Stimulated activated CD8-positive, alpha-beta memory T cell treated with anti-CD3 and anti-CD28 coated beads, Interleukin-12 subunit alpha, Interleukin-12 subunit beta, amount 100 ng/mL, for 24 hours (primary cell): ENCODE results near the gene GRIN3A.

Source experiments
- DNase-seq: peaks from one replicate; pipeline ENCODE4 v3.0.0-alpha.2; 2020; ENCODE audit errors: extremely low read depth

The GRIN3A gene

DNA sequence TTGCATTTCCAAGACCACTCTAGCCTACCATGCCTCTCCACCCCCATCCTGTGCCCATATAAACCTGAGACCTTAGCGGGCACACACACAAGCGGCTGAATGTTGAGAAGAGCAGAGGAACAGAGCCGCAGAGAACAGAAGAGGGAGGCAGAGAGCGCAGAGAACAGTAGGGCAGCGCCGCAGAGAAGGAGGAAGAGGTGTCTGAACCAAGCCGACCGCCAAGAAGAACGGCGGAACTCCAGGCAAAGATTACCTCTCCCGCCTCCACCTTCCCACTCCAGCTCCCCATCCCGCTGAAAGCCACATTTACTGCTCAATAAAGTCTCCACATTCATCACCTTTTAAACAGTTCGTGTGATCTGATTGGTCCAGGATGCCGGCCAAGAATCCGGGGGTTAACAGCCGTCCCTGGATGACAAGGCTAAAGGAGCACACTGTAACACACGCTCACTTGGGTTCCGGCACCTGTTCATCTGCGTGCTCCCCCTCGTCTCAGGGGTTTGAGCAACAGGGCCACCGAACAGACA lies 33.2 kb downstream of the GRIN3A start:
- DNase-seq: no peak

DNA sequence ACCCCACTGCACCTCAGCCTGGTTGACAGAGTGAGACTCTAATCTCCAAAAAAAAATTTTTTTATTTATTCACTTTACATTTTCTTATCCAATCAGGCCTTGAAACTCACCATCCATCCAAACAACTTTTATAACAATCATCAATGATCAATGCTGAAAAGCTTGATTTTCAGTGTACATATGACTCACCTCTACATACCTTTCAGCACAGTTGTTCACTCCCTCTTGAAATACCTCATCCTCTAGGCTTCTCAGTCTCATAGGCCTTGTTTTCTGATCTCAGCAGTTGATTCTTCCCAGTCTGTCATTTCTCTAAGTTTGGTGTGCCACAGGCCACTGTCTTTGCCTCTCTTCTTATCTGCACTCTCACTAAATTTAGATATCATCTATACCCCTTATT lies 36.2 kb downstream of the GRIN3A start:
- DNase-seq: no peak

DNA sequence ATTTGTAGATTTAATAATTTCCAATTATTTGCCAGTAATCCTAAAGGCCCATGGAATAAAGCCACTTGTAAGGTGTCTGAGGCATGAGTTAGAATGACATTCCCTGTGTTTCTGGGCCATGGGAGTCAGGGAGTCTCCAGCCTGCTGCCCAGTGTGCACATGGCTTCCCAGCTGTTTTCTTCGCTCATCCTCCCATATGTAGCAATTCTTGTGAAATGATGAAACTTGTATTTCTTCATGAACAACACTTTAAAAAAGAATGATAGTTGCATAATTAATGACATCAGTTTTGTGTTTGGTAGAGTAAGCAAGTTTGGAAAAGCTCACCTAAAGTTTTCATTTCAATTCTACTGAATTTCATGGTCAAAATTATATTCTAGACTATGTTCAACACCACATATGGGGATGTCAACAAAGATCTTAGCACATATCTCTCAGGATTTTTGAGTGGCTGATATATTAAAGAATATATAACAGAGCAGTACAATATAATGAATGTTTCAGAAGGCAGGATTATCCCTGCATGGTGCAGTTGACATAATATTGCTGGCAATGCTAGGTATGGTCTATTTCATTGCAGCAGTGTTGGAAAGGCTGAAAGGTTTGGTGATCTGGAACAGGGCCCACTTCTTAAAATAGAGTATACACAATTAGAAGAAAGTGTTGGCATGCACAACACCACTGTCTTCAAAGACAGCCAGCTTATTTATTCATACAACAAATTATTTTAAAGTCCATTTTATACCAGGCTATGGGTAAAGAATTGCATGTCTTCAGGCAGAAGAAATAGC lies 44.7 kb downstream of the GRIN3A start:
- DNase-seq: no peak

DNA sequence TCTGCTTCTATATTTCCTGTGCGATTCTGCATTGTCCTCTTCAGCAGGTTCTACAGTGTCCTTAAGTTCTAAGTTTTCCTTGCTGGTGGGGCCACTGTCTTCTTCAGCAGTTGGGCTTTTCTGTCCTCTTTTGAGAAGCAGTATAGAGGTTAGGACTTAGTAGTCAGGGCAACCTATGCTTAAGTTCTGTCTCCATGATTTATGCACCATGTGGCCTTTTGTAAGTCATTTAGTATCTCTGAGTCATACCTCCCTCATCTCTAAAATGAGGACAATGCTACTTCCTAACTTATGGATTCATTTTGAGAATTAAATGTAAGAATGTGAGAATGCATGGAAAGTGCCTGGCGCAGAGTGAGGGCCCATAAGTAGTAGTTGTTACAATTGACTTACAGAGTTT lies 46.8 kb downstream of the GRIN3A start:
- no peak for DNase-seq

DNA sequence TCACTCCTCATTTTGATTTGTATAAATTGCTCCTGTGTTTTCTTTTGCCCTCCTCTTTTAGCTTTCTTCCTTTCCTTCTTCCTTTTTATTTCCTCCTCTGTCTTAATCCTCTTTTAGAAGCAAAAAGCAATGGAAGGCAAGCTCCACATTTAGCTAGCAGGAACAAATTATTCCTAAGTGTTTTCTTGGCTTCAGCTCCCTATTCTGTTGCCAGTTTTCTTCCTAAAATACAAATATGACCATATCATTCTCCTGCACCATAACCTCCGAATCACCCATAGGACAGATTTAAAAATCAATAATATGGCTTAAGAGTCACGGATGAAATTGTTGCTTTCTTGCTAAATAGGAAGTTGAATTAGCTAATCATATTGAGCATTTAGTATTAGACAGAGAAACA lies 49.4 kb downstream of the GRIN3A start:
- DNase-seq: no peak

DNA sequence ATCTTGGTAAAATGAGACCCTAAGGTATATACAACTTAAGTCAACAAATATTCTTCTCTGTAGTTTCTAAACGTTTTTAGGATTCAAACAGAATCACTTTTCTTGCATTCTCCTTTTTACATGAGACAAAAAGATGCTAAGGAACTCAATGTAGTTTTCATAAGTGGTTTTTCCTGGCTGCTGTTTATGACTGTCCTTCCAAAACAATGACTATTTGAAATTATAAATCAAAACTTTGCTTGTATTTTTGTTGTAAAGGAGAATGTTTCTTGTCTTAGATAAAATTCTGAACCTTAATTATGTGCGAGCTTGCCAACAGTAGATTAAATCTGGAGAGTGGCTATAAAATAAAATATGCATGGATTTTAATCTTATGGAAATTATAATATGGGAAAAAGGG lies 53.8 kb downstream of the GRIN3A start:
- no peak for DNase-seq

DNA sequence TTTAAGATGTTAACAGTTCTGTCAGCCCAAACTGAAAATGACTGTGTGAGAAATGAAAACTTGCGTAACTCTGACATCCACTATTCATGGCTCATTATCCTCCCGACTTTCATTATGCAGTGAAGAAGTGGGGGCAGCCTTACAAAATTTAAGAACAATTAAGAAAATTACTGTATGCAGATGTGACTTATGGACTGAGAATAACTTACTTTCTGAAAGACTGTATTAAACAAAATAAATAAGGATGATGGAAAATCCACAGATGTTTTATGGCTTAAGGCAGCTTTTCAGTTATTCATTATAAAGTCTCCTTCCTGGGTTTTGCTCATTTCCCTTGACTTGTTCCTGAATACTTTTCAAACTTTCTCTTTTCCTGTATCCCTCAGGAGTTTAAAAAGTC lies 55.2 kb downstream of the GRIN3A start:
- DNase-seq: no peak

DNA sequence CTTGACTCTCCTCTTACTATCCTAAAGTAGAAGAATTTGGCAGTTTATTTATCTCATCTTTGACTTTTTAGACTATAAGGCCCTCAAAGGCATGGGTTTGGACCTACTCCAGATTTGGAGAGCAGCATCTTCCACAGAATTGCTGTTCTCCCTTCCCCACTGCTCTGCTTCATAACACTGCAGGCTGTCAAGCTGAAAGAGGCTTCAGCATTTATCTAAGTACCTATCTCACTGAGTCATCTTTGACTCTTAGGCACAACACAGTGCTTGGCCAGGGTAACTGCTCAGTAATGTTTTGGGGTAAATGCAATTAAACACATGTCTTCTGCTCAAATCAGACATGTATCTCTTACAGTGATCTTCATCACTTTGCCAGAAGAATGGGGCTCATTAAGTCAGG lies 60.6 kb downstream of the GRIN3A start:
- DNase-seq: no peak

DNA sequence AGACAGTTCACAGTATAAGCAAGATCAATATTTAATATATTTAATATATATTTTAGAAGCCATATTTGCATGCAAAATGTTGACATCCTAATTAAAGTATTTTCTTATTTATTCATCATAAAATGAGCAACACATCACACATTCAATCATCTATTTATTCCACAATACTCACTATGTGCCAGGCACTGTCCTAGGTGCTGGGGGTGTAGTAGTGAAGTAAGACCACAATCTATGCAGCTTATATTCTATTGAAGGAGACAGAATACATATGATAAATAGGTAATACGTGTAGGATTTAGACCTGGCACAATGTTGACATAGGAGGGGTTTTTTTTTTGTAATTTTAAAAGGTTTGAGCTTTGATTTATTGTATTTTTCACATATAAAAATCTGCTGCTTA lies 63.1 kb downstream of the GRIN3A start:
- no peak for DNase-seq

DNA sequence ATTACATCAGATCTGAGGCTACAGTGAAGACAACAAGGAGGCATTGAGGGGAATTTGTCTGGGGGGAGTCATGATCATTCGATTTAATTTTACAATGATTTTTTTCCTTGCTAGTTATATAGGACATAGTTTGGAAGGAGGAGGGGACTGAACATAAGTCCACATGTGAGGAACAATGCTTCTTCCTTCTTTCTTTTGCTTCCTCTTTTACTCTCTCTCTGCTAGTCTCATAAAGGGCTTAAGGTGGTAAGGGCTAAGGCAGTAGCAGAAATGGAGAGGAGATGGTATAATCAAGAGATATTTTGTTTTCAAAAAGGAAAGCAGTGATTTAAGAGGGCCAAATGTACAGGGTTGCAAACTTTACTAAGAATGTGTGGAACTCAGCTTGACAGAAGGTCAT lies 64.3 kb downstream of the GRIN3A start:
- DNase-seq: no peak

DNA sequence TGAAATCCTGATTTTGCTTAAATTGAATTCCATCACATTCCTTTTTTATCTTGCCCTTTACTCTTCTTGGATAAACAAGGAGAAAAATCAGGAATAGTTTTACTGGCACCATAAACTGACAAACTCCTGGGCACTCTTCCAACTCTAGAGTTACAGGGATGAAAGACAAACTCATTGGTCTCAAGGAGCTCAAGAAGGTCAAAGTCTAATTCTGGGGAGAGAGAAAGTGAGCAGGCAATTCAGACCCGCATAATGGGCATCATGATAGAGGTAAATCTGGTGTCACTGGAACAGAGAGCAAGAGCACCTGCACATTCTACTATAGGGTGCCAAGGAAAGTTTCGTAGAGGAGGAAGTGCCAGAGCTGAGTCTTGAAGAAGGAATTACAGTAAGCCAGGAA lies 64.8 kb downstream of the GRIN3A start:
- DNase-seq: no peak

DNA sequence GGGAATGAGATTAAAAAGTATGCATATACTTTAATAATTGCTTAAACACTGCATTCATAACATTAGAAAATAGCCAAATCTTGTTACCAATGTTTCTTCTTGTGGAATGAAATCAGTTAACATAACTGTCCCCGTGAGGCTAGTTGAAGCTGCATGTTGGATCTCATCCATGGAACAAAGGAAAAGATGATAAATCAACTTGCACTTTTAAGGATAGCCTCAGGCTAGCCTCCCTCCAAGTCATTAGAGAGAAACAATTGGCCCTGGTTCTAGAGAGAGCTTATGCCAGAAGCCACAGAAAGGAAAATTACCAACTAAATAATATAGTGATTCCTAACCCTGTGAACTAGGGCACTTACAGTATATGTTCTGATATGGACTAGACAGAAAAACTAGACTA lies 66.9 kb downstream of the GRIN3A start:
- DNase-seq: no peak

DNA sequence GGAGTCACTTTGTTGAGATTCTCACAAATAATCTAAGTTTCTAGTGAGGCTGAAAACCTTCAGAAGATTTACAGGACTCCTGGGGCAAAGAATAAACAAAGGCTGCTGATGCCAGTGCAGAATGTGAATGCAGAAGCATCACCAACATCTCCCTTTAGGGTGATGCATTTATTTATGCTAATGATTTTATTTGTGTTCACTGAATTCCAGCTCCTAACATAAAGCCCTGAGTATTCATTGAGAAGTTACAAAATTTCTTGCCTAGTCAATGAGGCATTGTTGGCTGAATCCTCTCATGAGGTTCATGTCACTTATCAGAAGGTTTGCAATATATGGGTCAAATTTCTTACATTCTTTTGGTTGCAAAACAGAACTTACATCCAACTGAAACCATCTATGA lies 70.0 kb downstream of the GRIN3A start:
- no peak for DNase-seq

DNA sequence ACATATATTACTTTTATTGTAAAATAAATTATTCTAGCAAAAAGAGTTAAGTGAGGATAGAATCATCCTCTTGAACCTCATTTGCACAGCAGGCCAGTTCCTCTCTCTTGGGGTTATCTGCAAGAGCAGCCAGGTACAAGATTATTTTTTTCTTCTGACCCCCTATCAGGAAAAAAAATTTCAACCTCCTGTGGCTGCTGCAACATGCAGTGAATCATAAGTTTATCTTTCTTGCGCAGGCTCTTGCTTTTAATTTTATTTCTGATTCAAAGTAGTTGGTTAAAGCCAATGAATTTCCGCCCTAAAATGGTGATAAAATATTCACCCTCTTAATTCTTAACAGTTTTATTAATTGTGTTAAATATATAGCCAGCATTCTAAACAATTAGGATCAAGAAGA lies 74.0 kb downstream of the GRIN3A start:
- no peak for DNase-seq

DNA sequence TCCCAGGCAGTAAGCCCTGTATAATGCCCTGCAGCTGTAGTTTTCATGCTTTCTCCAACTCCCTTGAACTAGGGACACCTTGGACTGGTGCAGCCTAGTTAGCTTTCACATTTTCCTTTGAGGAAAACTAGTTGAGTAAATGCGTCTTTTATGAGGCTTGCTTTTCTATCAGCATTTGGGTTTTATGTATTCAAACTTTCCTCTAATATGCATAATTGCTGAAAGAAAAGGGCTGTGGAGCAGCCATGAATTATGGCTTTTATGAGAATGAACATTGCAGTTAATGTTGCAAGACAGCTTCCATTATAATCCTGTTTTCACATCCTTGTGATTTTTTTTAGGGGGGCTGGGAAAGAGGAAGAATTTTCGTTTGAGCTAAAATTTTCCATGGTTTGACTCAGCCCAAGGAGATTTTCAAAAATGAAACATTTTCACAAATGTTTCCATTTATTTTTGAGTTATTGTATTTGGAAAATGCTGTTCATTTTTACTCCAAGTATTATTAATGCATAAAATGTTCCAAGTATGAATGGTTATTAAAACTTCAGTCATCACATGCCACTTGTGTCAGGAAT lies 85.8 kb downstream of the GRIN3A start:
- no peak for DNase-seq

DNA sequence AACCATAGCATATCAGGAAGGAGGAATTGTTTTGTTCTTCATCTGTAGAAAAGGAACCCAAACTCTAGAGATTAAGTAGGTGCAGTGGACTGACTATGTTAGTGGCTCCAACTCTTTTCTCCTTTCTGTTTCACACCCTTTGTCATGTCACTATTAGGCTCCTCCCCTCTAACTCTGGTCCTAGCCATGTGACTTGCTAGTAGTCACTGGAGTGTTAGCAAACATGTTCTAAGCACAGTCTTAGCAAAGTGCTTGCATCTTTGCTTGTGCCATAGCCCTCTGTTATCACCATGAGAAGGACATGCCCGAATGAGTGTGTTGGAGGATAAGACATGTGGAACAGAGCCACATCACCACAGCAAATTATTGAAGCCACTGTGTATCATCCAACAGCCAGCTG lies 88.3 kb downstream of the GRIN3A start:
- DNase-seq: no peak

DNA sequence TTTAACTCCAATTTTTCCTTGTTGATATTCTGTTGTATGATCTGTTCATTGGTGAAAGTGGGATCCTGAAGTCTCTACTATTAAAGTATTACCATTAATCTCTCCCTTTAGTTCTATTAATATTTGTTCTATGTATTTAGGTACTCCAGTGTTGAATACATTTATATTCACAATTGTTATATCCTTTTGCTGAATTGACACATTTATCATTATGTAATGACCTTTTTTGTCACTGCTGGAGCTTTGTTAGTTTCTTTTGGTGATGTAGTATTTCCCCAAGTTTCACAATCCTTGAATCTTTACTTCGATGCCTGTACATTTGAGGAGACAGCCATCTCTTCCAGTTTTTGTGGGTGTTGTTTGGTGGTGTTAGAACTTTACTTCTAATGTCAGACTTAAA lies 90.0 kb downstream of the GRIN3A start:
- DNase-seq: no peak

DNA sequence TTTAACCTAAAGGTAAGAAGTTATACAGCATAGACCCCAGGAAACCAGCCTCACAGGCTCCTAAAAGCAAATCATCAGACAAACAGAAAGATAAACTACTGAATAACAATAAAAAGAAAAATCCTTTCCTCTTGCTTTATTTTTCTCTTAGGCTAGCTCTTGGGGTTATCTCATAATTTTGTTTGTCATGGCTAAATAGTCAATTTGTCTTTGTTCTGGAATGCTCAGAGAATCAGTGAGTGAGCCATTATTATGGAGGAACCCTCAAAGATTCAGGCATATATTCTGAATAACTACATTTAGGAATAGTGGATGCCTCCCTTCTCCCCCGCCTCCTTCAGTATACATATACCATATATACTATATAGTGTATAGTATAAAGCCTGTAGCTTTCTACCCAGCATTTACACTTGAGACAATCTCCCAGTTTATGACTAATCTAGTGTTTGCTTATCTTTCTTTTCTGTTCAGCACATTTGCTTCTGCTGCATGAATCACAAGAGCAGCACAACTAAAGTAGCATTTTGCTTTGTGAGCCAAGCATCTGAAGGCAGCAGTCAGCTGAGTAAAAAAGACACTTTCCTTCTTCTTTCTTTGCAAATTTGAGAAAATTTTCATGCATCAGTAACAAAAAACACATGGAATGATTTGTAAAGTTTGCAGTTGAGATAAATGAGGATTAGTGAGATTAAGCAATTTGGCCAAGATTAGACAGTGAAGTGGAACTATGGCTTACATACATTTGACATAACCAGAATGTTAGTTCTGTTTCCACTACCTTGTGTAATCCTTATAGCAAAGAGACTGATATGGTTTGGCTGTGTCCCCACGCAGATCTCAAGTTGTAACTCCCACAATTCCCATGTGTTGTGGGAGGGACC lies 98.4 kb downstream of the GRIN3A start:
- DNase-seq: no peak

DNA sequence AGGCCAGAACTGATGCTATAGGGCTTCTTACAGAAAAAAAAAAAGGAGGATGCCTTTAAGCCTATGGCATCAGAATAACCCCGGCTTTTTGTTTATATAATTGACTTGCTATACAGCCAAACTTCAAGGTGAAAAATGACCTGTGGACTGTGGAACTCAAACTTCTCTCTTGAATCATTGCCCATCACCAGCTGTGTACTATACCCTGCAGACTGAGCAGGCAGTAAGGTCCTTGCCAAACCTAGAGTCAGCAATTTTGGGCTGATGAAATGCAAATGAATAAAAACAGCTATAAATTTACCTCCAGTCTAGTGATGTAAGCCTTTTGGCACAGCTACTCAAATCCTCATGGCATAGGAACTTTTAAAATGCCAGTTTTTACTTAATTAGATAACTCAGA lies 99.1 kb downstream of the GRIN3A start:
- no peak for DNase-seq

DNA sequence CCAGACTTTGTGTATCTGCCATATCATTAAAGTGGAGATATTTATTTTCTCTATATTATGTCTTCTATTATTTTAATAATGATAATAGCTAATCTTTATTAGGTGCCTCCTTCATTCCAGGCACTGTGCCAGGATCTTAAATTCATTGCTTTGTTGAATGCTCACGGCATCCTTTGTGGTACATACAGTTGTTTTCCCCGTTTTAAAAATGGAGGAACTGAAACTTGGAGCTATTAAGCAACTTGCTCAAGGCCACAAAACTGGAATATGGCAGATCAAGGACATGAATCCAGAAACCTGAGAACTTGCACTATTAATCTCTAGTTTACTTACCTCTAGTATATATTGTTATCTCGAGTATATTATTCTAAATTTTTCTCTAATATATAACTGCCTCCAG lies 102.2 kb downstream of the GRIN3A start:
- DNase-seq: no peak

DNA sequence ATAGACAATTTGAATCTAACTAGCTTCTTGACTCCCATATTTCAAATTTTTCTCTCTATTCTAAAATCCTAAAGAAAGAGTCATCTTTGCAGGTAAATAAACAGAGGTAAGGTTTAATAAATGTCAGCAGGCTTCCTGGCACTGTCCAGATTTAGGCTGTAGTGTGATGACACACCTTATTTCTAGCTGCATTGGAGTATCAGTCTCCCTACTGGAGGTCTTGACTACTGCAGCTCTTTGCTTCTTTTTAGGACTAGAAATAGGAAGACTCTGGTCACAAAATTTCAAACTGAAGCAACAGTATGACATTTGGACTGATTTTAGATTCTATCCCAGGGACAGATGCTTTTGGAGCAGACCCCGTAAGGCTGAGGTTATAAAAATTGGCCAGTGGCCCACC lies 103.0 kb downstream of the GRIN3A start:
- DNase-seq: no peak

DNA sequence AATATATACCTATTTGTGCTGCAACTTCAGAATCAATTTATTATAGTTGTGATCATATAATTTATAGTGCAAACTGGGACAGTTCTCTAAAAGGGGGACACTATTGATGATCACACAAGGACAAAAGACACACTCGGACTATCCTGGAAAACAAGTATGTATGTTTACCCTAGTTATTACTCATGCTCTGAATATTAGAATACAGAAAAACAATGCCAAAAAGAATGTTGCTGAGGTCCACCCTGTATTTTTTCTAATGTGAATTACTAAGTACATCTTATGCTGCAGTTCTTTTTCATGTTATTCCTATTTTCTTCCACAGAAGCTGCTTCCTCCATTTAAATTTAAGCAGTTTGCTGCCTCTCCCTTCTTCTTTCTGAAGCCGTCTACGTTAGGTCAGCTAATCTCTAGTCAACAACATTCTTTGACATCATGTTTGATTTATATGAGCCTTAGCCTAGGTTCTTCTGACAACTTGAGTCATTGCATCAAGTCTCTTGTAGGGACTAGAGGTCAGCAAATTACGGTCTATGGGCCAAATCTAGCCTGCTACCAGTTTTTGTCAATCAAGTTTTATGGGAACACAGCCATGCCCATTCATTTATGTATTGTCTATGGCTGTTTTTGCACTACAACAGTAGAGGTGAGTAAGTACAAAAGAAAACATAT lies 103.6 kb downstream of the GRIN3A start:
- DNase-seq: no peak
